ENCODE measurements around the gene HK3.

DNA sequence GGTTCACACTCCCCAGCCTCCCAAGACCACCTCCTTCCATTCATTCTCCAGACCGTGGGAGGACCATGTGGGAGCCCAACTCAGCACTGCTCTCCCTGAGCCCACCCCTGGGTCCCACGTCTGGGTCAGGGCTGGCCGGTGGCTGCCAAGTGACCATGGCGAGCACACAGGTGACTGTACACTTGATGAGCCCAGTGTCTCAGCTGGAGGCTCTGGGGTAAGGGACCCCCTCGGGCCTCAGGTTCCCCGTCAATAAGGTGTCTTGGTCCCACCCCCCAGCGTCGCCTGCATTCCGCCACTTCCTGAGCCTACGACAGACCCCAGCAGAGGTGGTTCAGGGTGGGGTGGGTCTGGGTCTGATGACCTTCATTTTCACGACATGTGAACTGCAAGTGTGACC is 38.8 kb downstream of the HK3 start:
- TF ChIP-seq CTCF (conservative IDR thresholded peaks at IDR 0.05; ENCODE audit: low read depth in 2 of 2) (no peak), REST (IDR thresholded peaks at IDR 0.05; ENCODE audit: unreplicated experiment) (no peak), EZH2 (IDR thresholded peaks at IDR 0.05; ENCODE audit: low read depth, unreplicated experiment) (no peak), JUNB (IDR thresholded peaks at IDR 0.05; ENCODE audit: unreplicated experiment) (no peak), EZH2phosphoT487 (IDR thresholded peaks at IDR 0.05; ENCODE audit: unreplicated experiment) (no peak), ETS1 (IDR thresholded peaks at IDR 0.05) (no peak), POLR2AphosphoS5 (IDR thresholded peaks at IDR 0.05; ENCODE audit: low read depth) (no peak)
